ENCODE data around the gene PACSIN1.

Gene PACSIN1

GRCh38 chr6:34425498-34426410 is 40.1 kb upstream of the PACSIN1 start, which contains the start of gene RPS10:
Gene RPS10 (minus strand): TSS chr6:34426069. CDS start chr6:34425221, 848 bp downstream.
- peak; percentile 98 for DNase-seq (ENCODE audit: low read depth)
- peak within 1 kb of the TSS; percentile 97 for H3K4me3 ChIP-seq (ENCODE audit: low read depth, low read length)
- TF ChIP-seq MAX (IDR thresholded peaks at IDR 0.05; ENCODE audit: low read depth, low read length) (peak; percentile 20; the same call in 1 of the 2 replicates), POLR2A (IDR thresholded peaks at IDR 0.05; ENCODE audit: extremely low read depth, insufficient read length) (peak; percentile 87), MYC (IDR thresholded peaks at IDR 0.05; ENCODE audit: low read depth, low read length) (peak; percentile 62; the same call in 1 of the 2 replicates), CTCF (IDR thresholded peaks at IDR 0.05; ENCODE audit: low read depth, low read length) (no peak)

- TF ChIP-seq CTCF (IDR thresholded peaks at IDR 0.05; ENCODE audit: low read depth, low read length) (no peak), MYC (IDR thresholded peaks at IDR 0.05; ENCODE audit: low read depth, low read length) (no peak), POLR2A (IDR thresholded peaks at IDR 0.05; ENCODE audit: extremely low read depth, insufficient read length) (no peak), MAX (IDR thresholded peaks at IDR 0.05; ENCODE audit: low read depth, low read length) (no peak)
- H3K4me3 ChIP-seq (ENCODE audit: low read depth, low read length) = no peak overlapping the region
- DNase-seq (ENCODE audit: low read depth) = no peak
Measured at GRCh38 chr6:34435916-34436315, 30.0 kb upstream of the PACSIN1 start.

DNA sequence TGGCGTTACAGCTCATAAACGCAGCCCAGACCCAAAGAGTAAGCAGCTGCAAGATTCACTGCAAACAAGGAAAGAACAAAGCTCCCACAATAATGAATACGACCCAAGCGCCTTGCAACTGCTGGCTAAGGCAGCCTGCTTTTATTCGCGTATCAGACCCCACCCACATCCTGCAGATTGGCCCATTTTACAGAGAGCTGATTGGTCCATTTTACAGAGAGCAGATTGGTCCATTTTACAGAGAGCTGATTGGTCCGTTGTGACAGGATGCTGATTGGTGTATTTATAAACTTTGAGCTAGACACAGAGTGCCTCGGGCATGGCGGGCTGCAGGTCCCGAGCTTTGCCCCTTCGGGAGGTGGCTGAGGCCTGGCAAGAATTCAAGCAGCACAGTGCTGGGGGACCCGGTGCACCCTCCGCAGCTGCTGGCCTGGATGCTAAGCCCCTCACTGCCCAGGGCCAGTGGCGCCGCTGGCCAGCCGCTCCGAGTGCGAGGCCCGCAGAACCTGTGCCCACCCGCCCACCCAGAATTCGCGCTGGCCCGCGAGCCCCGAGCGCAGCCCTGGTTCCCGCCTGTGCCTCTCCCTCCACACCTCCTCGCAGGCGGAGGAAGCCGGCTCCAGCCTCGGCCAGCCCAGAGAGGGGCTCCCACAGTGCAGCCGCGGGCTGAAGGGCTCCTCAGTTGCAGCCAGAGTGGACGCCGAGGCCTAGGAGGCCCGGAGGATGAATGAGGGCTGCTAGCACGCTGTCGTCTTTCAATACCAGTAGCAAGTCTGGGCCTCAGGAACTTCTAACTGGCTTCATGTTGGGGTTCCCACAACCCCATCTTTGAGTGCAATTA is 28.9 kb upstream of the PACSIN1 start:
- TF ChIP-seq MAX (IDR thresholded peaks at IDR 0.05; ENCODE audit: low read depth, low read length) (no peak), CTCF (IDR thresholded peaks at IDR 0.05; ENCODE audit: low read depth, low read length) (no peak), MYC (IDR thresholded peaks at IDR 0.05; ENCODE audit: low read depth, low read length) (no peak), POLR2A (IDR thresholded peaks at IDR 0.05; ENCODE audit: extremely low read depth, insufficient read length) (no peak)
- H3K4me3 ChIP-seq (ENCODE audit: low read depth, low read length) = no peak overlapping the region
- DNase-seq (ENCODE audit: low read depth) = no peak

DNA sequence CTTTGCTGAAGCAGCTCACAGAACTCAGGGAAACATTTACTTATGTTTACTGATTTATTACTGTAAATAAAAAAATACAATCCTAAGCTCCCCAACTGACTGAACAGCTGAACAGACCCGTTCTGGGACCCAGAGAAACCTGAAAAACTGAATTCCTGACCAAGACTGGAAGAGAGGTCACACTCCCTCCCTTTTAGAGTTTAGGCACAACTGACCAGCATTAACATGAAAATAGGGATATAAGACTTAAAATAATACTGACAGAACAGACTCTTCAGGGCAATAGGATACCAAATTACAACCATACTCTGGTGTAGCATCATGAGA is 28.3 kb upstream of the PACSIN1 start:
- DNase-seq (ENCODE audit: low read depth) = no peak
- H3K4me3 ChIP-seq (ENCODE audit: low read depth, low read length) = no peak overlapping the region
- TF ChIP-seq MAX (IDR thresholded peaks at IDR 0.05; ENCODE audit: low read depth, low read length) = no peak
- no peak for TF ChIP-seq MYC (IDR thresholded peaks at IDR 0.05; ENCODE audit: low read depth, low read length)
- TF ChIP-seq POLR2A (IDR thresholded peaks at IDR 0.05; ENCODE audit: extremely low read depth, insufficient read length) = no peak
- no peak for TF ChIP-seq CTCF (IDR thresholded peaks at IDR 0.05; ENCODE audit: low read depth, low read length)

DNA sequence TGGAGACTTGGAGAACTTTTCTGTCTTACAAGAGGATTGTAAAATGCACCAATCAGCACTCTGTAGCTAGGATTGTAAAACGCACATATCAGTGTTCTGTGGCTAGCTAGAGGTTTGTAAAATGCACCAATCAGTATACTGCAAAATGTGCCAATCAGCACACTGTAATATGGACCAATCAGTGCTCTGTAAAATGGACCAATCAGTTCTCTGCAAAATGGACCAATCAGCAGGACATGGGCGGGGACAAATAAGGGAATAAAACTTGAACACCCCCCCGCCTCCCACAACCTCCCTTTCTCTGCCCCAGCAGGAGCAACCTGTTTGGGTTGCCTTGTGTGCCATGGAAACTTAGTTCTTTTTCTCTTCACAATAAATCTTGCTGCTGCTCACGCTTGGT is 27.2 kb upstream of the PACSIN1 start:
- DNase-seq (ENCODE audit: low read depth) = no peak
- H3K4me3 ChIP-seq (ENCODE audit: low read depth, low read length) = no peak overlapping the region
- no peak for TF ChIP-seq MYC (IDR thresholded peaks at IDR 0.05; ENCODE audit: low read depth, low read length)
- no peak for TF ChIP-seq CTCF (IDR thresholded peaks at IDR 0.05; ENCODE audit: low read depth, low read length)
- no peak for TF ChIP-seq MAX (IDR thresholded peaks at IDR 0.05; ENCODE audit: low read depth, low read length)
- no peak for TF ChIP-seq POLR2A (IDR thresholded peaks at IDR 0.05; ENCODE audit: extremely low read depth, insufficient read length)

Data from NB4 (cell line).